Endothelial cell of umbilical vein (primary cell): ENCODE measurements around the gene PRUNE2.

Source experiments
- CTCF ChIP-seq, 2 donors: IDR thresholded peaks; 1 replicate in 1 of 2; 2 replicates in 1 of 2; pipeline ENCODE4 v1.5.1; 2011; ENCODE audit warnings: low read length in 2 of 2, mild to moderate bottlenecking in 2 of 2, moderate library complexity in 2 of 2, control low read depth in 1 of 2, inconsistent platforms in 1 of 2, low read depth in 1 of 2; ENCODE audit not compliant: insufficient read depth in 1 of 2; ENCODE audit errors: extremely low read depth in 1 of 2
- EZH2 ChIP-seq: IDR thresholded peaks from 2 replicates; pipeline ENCODE4 v1.6.1; 2012; ENCODE audit warnings: borderline replicate concordance, low read depth, mild to moderate bottlenecking, moderate library complexity, low read length, inconsistent platforms; ENCODE audit not compliant: severe bottlenecking
- FOS ChIP-seq: IDR thresholded peaks from 2 replicates; pipeline ENCODE4 v1.6.1; 2011; ENCODE audit warnings: mild to moderate bottlenecking, low read length, moderate library complexity, borderline replicate concordance; ENCODE audit not compliant: insufficient read depth
- GATA2 ChIP-seq: IDR thresholded peaks from 2 replicates; pipeline ENCODE4 v1.7.0; 2011; ENCODE audit warnings: low read depth, mild to moderate bottlenecking, moderate library complexity, mixed read lengths, low read length; ENCODE audit not compliant: insufficient read length, insufficient read depth
- JUN ChIP-seq: IDR thresholded peaks from 2 replicates; pipeline ENCODE4 v1.6.1; 2011; ENCODE audit warnings: borderline replicate concordance, low read depth; ENCODE audit not compliant: insufficient read length, insufficient read depth
- MAX ChIP-seq: IDR thresholded peaks from 2 replicates; pipeline ENCODE4 v1.6.1; 2011; ENCODE audit not compliant: insufficient read depth, insufficient read length
- MYC ChIP-seq: IDR thresholded peaks from one replicate; pipeline ENCODE4 v1.6.1; 2011; ENCODE audit warnings: mild to moderate bottlenecking, low read depth, low read length
- POLR2A ChIP-seq: IDR thresholded peaks from 2 replicates; pipeline ENCODE4 v1.6.1; 2012; ENCODE audit warnings: low read depth, mild to moderate bottlenecking, control low read depth, low read length
- POLR2AphosphoS5 ChIP-seq: IDR thresholded peaks from 2 replicates; pipeline ENCODE4 v1.6.1; 2012; ENCODE audit warnings: low read depth, mild to moderate bottlenecking, control low read depth, low read length, moderate library complexity; ENCODE audit not compliant: insufficient read depth

GRCh38 chr9:76873056-76873792 is 32.7 kb downstream of the PRUNE2 start:
- TF ChIP-seq MAX (no peak), CTCF (IDR thresholded peaks at IDR 0.05; ENCODE audit: extremely low read depth in 1 of 2, insufficient read depth in 1 of 2, low read depth in 1 of 2, low read length in 2 of 2) (no peak), POLR2A (no peak), POLR2AphosphoS5 (no peak), FOS (no peak), MYC (no peak), EZH2 (no peak), JUN (no peak), GATA2 (no peak)
